HS-5 (cell line): ENCODE results near the gene ST8SIA1.
"Not testable (repeated sequence)": the region's sequence is repeated elsewhere in the genome, so short reads cannot be mapped to it uniquely, and the experiment has no call there.

Source experiments
- DNase-seq: peaks from one replicate; pipeline ENCODE4 v3.0.0-alpha.2; 2012; ENCODE audit warnings: low read depth

Gene ST8SIA1

DNA sequence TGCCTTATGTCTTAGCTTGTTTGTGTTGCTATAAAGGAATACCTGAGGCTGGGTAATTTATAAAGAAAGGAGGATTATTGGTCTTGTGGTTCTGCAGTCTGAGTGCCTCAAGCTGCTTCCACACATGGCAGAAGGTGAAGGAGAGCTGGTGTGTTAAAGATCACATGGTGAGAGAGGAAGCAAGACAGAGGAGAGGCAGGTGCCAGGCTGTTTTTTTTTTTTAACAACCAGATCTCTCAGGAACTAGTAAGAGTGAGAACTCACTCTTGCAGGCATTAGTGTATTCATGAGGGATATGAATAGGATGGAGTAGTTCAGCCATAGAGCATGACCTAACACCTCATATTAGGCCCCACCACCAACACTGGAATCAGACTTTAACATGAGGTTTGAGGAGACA, 165.1 kb downstream of the ST8SIA1 start:
- DNase-seq: no peak

- DNase-seq: no peak
These were observed 170.4 kb downstream of the ST8SIA1 start for GRCh38 chr12:22164139-22164538.

DNA sequence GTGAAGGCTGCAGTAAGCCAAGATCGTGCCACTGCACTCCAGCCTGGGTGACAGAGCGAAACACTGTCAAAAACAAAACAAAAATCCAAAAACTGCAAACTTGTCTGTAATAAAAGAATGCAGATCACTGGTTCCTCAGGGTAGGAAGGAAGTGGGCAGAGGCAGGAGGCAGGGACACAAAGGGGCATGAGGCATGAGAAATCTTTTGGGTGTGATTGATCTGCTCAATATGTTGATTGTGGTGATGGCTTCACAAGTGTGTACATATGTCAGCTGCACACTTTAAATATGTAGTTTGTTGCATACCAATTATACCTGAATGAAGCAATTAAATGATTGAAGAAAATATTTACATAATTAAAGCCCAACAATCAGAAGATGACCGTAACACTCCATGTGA, 170.9 kb downstream of the ST8SIA1 start:
- no peak for DNase-seq

- no peak for DNase-seq
These were observed 174.0 kb downstream of the ST8SIA1 start for GRCh38 chr12:22160396-22161003.

DNA sequence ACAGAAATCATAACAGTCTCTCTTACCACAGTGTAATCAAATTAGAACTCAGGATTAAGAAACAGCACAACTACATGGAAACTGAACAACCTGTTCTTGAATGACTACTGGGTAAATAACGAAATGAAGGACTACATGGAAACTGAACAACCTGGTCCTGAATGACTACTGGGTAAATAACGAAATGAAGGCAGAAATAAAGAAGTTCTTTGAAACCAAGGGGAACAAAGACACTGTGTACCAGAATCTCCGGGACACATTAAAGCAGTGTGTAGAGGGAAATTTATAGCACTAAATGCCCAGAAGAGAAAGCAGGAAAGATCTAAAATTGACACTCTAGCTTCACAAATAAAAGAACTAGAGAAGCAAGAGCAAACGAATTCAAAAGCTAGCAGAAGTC, 185.2 kb downstream of the ST8SIA1 start:
- not testable (repeated sequence) for DNase-seq

DNA sequence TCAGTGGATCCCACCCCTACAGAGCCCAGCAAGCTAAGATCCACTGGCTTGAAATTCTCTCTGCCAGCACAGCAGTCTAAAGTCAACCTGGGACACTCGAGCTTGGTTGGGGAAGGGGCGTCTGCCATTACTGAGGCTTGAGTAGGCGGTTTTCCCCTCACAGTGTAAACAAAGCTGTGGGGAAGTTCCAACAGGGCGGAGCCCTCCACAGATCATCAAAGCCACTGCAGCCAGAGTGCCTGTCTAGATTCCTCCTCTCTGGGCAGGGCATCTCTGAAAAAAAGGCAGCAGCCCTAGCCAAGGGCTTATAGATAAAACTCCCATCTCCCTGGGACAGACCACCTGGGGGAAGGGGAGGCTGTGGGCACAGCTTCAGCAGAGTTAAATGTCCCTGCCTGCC, 187.8 kb downstream of the ST8SIA1 start:
- DNase-seq: not testable (repeated sequence)
